ENCODE data around the gene OSBP2. TPM values are rescaled to one million over a fixed set of nuclear protein-coding genes. Genes with fewer than 3 reads are reported as not detected.

Gene OSBP2
- total and polyA plus RNA-seq, 2 donors = 0.46 to 1.4 TPM

DNA sequence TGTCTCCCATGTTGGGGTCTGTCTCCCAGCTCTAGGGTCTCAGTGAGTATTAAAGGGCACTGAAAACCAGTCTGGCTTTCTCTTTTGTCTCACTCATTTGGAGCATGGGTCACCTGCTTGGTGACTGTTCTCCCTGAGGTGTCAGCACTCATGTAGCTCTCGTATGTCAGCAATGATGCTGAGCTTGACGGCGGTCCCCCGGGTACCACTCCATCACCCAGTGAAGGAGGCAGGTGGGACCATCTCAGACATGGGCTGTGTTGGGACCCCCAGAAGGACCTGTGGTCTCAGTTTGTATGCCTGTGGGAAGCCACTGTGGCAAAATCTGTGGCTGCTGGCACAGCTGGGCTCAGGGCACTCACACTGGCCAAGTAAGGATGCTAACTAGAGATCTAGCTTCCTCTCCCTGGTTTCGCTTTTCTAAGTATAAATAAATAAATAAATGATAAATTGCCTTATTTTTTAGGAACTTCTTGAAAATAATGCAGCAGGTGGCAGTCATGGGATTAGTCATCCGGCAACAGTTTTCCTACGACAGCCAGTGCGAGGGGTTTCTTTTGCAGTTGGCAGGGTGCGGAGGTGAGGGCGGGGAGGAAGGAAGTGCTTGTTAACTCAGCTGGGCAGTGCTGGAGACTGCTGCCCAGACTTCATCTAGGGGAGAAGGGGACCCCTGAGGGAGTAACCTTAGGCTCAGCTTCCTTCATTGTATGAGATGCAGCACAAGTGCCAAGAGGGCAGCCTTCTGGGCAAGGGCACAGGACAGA, 48.8 kb downstream of the OSBP2 start:
- Histone ChIP-seq H3K36me3 (ENCODE audit: control insufficient read depth in 2 of 2, insufficient read depth in 2 of 2, low read length in 1 of 2) (no peaks in the 10 kb centered on the region), H3K27ac (ENCODE audit: low read depth in 1 of 2, low read length in 1 of 2) (no peak overlapping the region), H3K4me3 (ENCODE audit: low read length in 2 of 2) (no peak overlapping the region), H3K4me1 (ENCODE audit: control insufficient read depth in 2 of 2, insufficient read depth in 2 of 2, low read length in 2 of 2) (no peaks in the 10 kb centered on the region), H3K27me3 (ENCODE audit: control insufficient read depth in 2 of 2, insufficient read depth in 1 of 2, low read length in 1 of 2) (peaks cover 0 to 2% of the 10 kb centered on the region in 2 donors), H3K9me3 (ENCODE audit: control insufficient read depth in 2 of 2, insufficient read depth in 1 of 2, low read length in 1 of 2) (no peaks in the 10 kb centered on the region)
- 37% methylated on average over 10 of the region's 10 CpGs for WGBS
- no peak for DNase-seq (ENCODE audit: low read depth in 6 of 9, low spot score in 9 of 9)

DNA sequence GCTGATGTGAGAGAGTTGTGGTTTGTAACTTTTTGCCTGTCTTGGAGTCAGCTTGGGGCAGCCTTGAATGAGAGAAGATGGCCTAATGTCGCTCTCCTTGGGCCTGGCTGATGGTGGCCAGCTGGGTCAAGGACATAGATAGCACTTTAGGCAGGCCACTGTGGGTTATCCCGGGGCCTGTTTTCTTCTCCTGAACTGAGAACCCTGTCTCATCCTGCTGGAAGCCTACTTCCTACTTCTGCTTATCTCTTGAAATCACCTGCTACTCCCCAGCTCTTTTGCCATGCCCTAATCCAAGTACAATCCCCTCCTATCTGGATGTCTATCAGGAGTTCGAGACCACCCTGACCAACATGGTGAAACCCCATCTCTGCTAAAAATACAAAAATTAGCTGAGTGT, 49.5 kb downstream of the OSBP2 start:
- no peak for DNase-seq (ENCODE audit: low read depth in 6 of 9, low spot score in 9 of 9)
- 62% methylated on average over 3 of the region's 3 CpGs for WGBS
- no peaks in the 10 kb centered on the region for H3K9me3 ChIP-seq (ENCODE audit: control insufficient read depth in 2 of 2, insufficient read depth in 1 of 2, low read length in 1 of 2)
- no peaks in the 10 kb centered on the region for H3K36me3 ChIP-seq (ENCODE audit: control insufficient read depth in 2 of 2, insufficient read depth in 2 of 2, low read length in 1 of 2)
- H3K27me3 ChIP-seq (ENCODE audit: control insufficient read depth in 2 of 2, insufficient read depth in 1 of 2, low read length in 1 of 2) = peaks cover 0 to 2% of the 10 kb centered on the region in 2 donors
- H3K27ac ChIP-seq (ENCODE audit: low read depth in 1 of 2, low read length in 1 of 2) = no peak overlapping the region
- H3K4me1 ChIP-seq (ENCODE audit: control insufficient read depth in 2 of 2, insufficient read depth in 2 of 2, low read length in 2 of 2) = no peaks in the 10 kb centered on the region
- H3K4me3 ChIP-seq (ENCODE audit: low read length in 2 of 2) = no peak overlapping the region

- peaks cover 0 to 2% of the 10 kb centered on the region in 2 donors for H3K27me3 ChIP-seq (ENCODE audit: control insufficient read depth in 2 of 2, insufficient read depth in 1 of 2, low read length in 1 of 2)
- 89% methylated on average over 7 of the region's 7 CpGs for WGBS
- no peaks in the 10 kb centered on the region for H3K4me1 ChIP-seq (ENCODE audit: control insufficient read depth in 2 of 2, insufficient read depth in 2 of 2, low read length in 2 of 2)
- DNase-seq (ENCODE audit: low read depth in 6 of 9, low spot score in 9 of 9) = no peak
- H3K36me3 ChIP-seq (ENCODE audit: control insufficient read depth in 2 of 2, insufficient read depth in 2 of 2, low read length in 1 of 2) = no peaks in the 10 kb centered on the region
- no peak overlapping the region for H3K4me3 ChIP-seq (ENCODE audit: low read length in 2 of 2)
- no peaks in the 10 kb centered on the region for H3K9me3 ChIP-seq (ENCODE audit: control insufficient read depth in 2 of 2, insufficient read depth in 1 of 2, low read length in 1 of 2)
- no peak overlapping the region for H3K27ac ChIP-seq (ENCODE audit: low read depth in 1 of 2, low read length in 1 of 2)
These were observed 52.8 kb downstream of the OSBP2 start for GRCh38 chr22:30747493-30747892.

- Histone ChIP-seq H3K9me3 (ENCODE audit: control insufficient read depth in 2 of 2, insufficient read depth in 1 of 2, low read length in 1 of 2) (no peaks in the 10 kb centered on the region), H3K4me3 (ENCODE audit: low read length in 2 of 2) (no peak overlapping the region), H3K27ac (ENCODE audit: low read depth in 1 of 2, low read length in 1 of 2) (no peak overlapping the region), H3K27me3 (ENCODE audit: control insufficient read depth in 2 of 2, insufficient read depth in 1 of 2, low read length in 1 of 2) (no peaks in the 10 kb centered on the region), H3K4me1 (ENCODE audit: control insufficient read depth in 2 of 2, insufficient read depth in 2 of 2, low read length in 2 of 2) (no peaks in the 10 kb centered on the region), H3K36me3 (ENCODE audit: control insufficient read depth in 2 of 2, insufficient read depth in 2 of 2, low read length in 1 of 2) (no peaks in the 10 kb centered on the region)
- WGBS = 87% methylated on average over 3 of the region's 3 CpGs
- DNase-seq (ENCODE audit: low read depth in 6 of 9, low spot score in 9 of 9) = no peak
These were observed 54.6 kb downstream of the OSBP2 start for GRCh38 chr22:30749272-30749671.

- no peaks in the 10 kb centered on the region for H3K4me1 ChIP-seq (ENCODE audit: control insufficient read depth in 2 of 2, insufficient read depth in 2 of 2, low read length in 2 of 2)
- H3K27me3 ChIP-seq (ENCODE audit: control insufficient read depth in 2 of 2, insufficient read depth in 1 of 2, low read length in 1 of 2) = no peaks in the 10 kb centered on the region
- no peaks in the 10 kb centered on the region for H3K9me3 ChIP-seq (ENCODE audit: control insufficient read depth in 2 of 2, insufficient read depth in 1 of 2, low read length in 1 of 2)
- no peaks in the 10 kb centered on the region for H3K36me3 ChIP-seq (ENCODE audit: control insufficient read depth in 2 of 2, insufficient read depth in 2 of 2, low read length in 1 of 2)
- WGBS = 94% methylated on average over 6 of the region's 6 CpGs
- DNase-seq (ENCODE audit: low read depth in 6 of 9, low spot score in 9 of 9) = no peak
- H3K27ac ChIP-seq (ENCODE audit: low read depth in 1 of 2, low read length in 1 of 2) = no peak overlapping the region
- no peak overlapping the region for H3K4me3 ChIP-seq (ENCODE audit: low read length in 2 of 2)
These were observed 55.2 kb downstream of the OSBP2 start for GRCh38 chr22:30749849-30750248.

DNA sequence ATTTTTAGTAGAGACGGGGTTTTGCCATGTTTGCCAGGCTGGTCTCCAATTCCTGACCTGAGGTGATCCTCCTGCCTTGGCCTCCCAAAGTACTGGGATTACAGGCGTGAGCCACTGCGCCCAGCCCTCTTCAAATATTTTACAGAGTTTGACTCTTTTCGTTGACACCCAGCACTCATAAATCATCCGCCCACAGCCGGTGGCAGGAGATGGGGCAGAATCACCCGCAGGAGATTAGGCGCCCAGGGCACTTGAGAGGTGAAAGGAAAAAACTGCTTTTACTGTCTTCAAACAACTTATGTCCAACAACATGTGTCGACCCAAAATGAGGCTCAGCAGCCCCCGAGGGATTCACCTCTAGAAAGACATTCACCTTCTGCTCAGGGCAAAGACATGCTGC, 56.9 kb downstream of the OSBP2 start:
- H3K9me3 ChIP-seq (ENCODE audit: control insufficient read depth in 2 of 2, insufficient read depth in 1 of 2, low read length in 1 of 2) = no peaks in the 10 kb centered on the region
- no peak overlapping the region for H3K4me3 ChIP-seq (ENCODE audit: low read length in 2 of 2)
- no peaks in the 10 kb centered on the region for H3K36me3 ChIP-seq (ENCODE audit: control insufficient read depth in 2 of 2, insufficient read depth in 2 of 2, low read length in 1 of 2)
- no peaks in the 10 kb centered on the region for H3K27me3 ChIP-seq (ENCODE audit: control insufficient read depth in 2 of 2, insufficient read depth in 1 of 2, low read length in 1 of 2)
- no peaks in the 10 kb centered on the region for H3K4me1 ChIP-seq (ENCODE audit: control insufficient read depth in 2 of 2, insufficient read depth in 2 of 2, low read length in 2 of 2)
- WGBS = 88% methylated on average over 10 of the region's 10 CpGs
- H3K27ac ChIP-seq (ENCODE audit: low read depth in 1 of 2, low read length in 1 of 2) = no peak overlapping the region
- no peak for DNase-seq (ENCODE audit: low read depth in 6 of 9, low spot score in 9 of 9)

- Histone ChIP-seq H3K27ac (ENCODE audit: low read depth in 1 of 2, low read length in 1 of 2) (no peak overlapping the region), H3K27me3 (ENCODE audit: control insufficient read depth in 2 of 2, insufficient read depth in 1 of 2, low read length in 1 of 2) (no peaks in the 10 kb centered on the region), H3K4me1 (ENCODE audit: control insufficient read depth in 2 of 2, insufficient read depth in 2 of 2, low read length in 2 of 2) (no peaks in the 10 kb centered on the region), H3K9me3 (ENCODE audit: control insufficient read depth in 2 of 2, insufficient read depth in 1 of 2, low read length in 1 of 2) (no peaks in the 10 kb centered on the region), H3K4me3 (ENCODE audit: low read length in 2 of 2) (no peak overlapping the region), H3K36me3 (ENCODE audit: control insufficient read depth in 2 of 2, insufficient read depth in 2 of 2, low read length in 1 of 2) (no peaks in the 10 kb centered on the region)
- no peak for DNase-seq (ENCODE audit: low read depth in 6 of 9, low spot score in 9 of 9)
- WGBS = 78% methylated on average over 1 of the region's 1 CpG
These were observed 58.1 kb downstream of the OSBP2 start for GRCh38 chr22:30752771-30753170.

DNA sequence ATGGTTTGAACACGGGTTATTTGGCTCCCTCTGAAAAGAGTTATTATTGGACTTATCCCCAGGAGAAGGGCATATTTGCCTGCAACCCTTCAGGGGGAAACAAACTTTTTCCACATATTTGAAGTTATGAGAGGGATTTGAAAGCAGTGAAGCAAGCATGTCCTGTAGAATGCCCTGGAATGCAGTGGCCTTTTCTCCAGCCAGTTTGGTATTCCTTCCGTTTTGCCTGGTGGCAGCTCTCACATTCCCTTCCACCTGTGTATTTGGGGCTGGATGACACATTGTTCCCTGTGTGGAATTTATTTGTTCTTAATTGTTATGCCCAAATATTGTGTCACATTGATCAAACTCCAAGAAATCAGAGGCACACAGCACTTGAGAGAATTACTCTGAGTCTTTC, 59.0 kb downstream of the OSBP2 start:
- no peaks in the 10 kb centered on the region for H3K4me1 ChIP-seq (ENCODE audit: control insufficient read depth in 2 of 2, insufficient read depth in 2 of 2, low read length in 2 of 2)
- WGBS = 93% methylated on average over 2 of the region's 2 CpGs
- H3K36me3 ChIP-seq (ENCODE audit: control insufficient read depth in 2 of 2, insufficient read depth in 2 of 2, low read length in 1 of 2) = no peaks in the 10 kb centered on the region
- H3K27me3 ChIP-seq (ENCODE audit: control insufficient read depth in 2 of 2, insufficient read depth in 1 of 2, low read length in 1 of 2) = no peaks in the 10 kb centered on the region
- H3K9me3 ChIP-seq (ENCODE audit: control insufficient read depth in 2 of 2, insufficient read depth in 1 of 2, low read length in 1 of 2) = no peaks in the 10 kb centered on the region
- H3K4me3 ChIP-seq (ENCODE audit: low read length in 2 of 2) = no peak overlapping the region
- H3K27ac ChIP-seq (ENCODE audit: low read depth in 1 of 2, low read length in 1 of 2) = no peak overlapping the region
- DNase-seq (ENCODE audit: low read depth in 6 of 9, low spot score in 9 of 9) = no peak

- Histone ChIP-seq H3K27me3 (ENCODE audit: control insufficient read depth in 2 of 2, insufficient read depth in 1 of 2, low read length in 1 of 2) (no peaks in the 10 kb centered on the region), H3K4me1 (ENCODE audit: control insufficient read depth in 2 of 2, insufficient read depth in 2 of 2, low read length in 2 of 2) (no peaks in the 10 kb centered on the region), H3K36me3 (ENCODE audit: control insufficient read depth in 2 of 2, insufficient read depth in 2 of 2, low read length in 1 of 2) (no peaks in the 10 kb centered on the region), H3K4me3 (ENCODE audit: low read length in 2 of 2) (no peak overlapping the region), H3K27ac (ENCODE audit: low read depth in 1 of 2, low read length in 1 of 2) (no peak overlapping the region), H3K9me3 (ENCODE audit: control insufficient read depth in 2 of 2, insufficient read depth in 1 of 2, low read length in 1 of 2) (no peaks in the 10 kb centered on the region)
- DNase-seq (ENCODE audit: low read depth in 6 of 9, low spot score in 9 of 9) = no peak
- 99% methylated on average over 4 of the region's 4 CpGs for WGBS
These were observed 59.8 kb downstream of the OSBP2 start for GRCh38 chr22:30754521-30754920.
